IPS-11a (cell line): Measurements from ENCODE around the gene SLC7A7.
"Not testable (repeated sequence)": the region's sequence is repeated elsewhere in the genome, so short reads cannot be mapped to it uniquely, and the experiment has no call there.

Experiments used
- H3K4me3 ChIP-seq: one replicate; pipeline ENCODE4 v1.5.1; 2013; ENCODE audit warnings: low read depth, low read length, control low read depth

The SLC7A7 gene

GRCh38 chr14:22814941-22815713 is at the start of gene SLC7A7:
SLC7A7 (minus strand) TSS chr14:22815435; CDS start chr14:22813398, 2,037 bp downstream.
- no peak within 1 kb of the TSS for H3K4me3 ChIP-seq

- H3K4me3 ChIP-seq = no peak overlapping the region
These were observed 49.7 kb upstream of the SLC7A7 start for GRCh38 chr14:22864979-22865378.

- H3K4me3 ChIP-seq = no peak overlapping the region
These were observed 46.4 kb upstream of the SLC7A7 start for GRCh38 chr14:22861651-22862050.

GRCh38 chr14:22860377-22860776 is 45.1 kb upstream of the SLC7A7 start:
- not testable (repeated sequence) for H3K4me3 ChIP-seq

GRCh38 chr14:22856428-22856827 is 41.2 kb upstream of the SLC7A7 start:
- no peak overlapping the region for H3K4me3 ChIP-seq

GRCh38 chr14:22854963-22855724 is 39.9 kb upstream of the SLC7A7 start:
- no peak overlapping the region for H3K4me3 ChIP-seq

- not testable (repeated sequence) for H3K4me3 ChIP-seq
These were observed 39.1 kb upstream of the SLC7A7 start for GRCh38 chr14:22854296-22854695.

GRCh38 chr14:22852940-22853767 is 37.9 kb upstream of the SLC7A7 start:
- peak overlapping the region; percentile 30 for H3K4me3 ChIP-seq

- H3K4me3 ChIP-seq = no peak overlapping the region
These were observed 37.3 kb upstream of the SLC7A7 start for GRCh38 chr14:22852599-22852939.

GRCh38 chr14:22852178-22852577 is 36.9 kb upstream of the SLC7A7 start:
- H3K4me3 ChIP-seq = not testable (repeated sequence)

GRCh38 chr14:22850944-22851764 is 35.9 kb upstream of the SLC7A7 start:
- no peak overlapping the region for H3K4me3 ChIP-seq

- no peak overlapping the region for H3K4me3 ChIP-seq
These were observed 34.1 kb upstream of the SLC7A7 start for GRCh38 chr14:22849212-22849819.

- no peak overlapping the region for H3K4me3 ChIP-seq
These were observed 33.3 kb upstream of the SLC7A7 start for GRCh38 chr14:22848351-22849164.

GRCh38 chr14:22847661-22848341 is 32.6 kb upstream of the SLC7A7 start:
- no peak overlapping the region for H3K4me3 ChIP-seq

- no peak overlapping the region for H3K4me3 ChIP-seq
These were observed 31.6 kb upstream of the SLC7A7 start for GRCh38 chr14:22846811-22847307.

- H3K4me3 ChIP-seq = no peak overlapping the region
These were observed 30.8 kb upstream of the SLC7A7 start for GRCh38 chr14:22845821-22846625.

GRCh38 chr14:22845103-22845394 is 29.8 kb upstream of the SLC7A7 start:
- H3K4me3 ChIP-seq = no peak overlapping the region
